HG02840 (cell line): ENCODE data around the gene LEMD1.

Source experiments
- ATAC-seq: cut with Tn5 transposase; IDR thresholded peaks from one replicate; pipeline ENCODE4 v1.9.1; 2021; ENCODE audit warnings: mild to moderate bottlenecking, moderate library complexity, moderate number of reproducible peaks; ENCODE audit not compliant: unreplicated experiment, low FRiP score

Gene LEMD1

GRCh38 chr1:205339197-205339702, 82.6 kb downstream of the LEMD1 start:
- no peak for ATAC-seq

- no peak for ATAC-seq
These were observed 83.8 kb downstream of the LEMD1 start for GRCh38 chr1:205338011-205338410.

DNA sequence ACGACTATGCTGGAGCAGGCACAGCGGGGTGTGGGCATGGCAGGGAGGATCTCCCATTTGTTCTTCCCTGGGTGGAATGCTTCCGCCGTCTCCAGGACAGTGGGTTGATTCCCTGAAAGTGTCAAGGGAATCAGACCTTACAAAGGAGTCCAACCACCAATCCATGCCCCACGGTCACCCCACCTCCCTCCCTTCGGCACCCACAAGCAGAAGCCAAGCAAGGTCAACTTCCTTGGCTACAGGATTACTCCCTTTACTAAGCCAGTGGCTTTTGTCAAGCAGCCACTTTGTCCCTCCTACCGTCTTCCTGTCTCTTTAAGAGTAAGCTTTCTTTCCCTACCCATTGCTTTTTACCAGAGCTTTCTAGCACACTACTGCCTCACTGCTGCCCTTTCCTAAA, 84.4 kb downstream of the LEMD1 start:
- ATAC-seq, result no peak

DNA sequence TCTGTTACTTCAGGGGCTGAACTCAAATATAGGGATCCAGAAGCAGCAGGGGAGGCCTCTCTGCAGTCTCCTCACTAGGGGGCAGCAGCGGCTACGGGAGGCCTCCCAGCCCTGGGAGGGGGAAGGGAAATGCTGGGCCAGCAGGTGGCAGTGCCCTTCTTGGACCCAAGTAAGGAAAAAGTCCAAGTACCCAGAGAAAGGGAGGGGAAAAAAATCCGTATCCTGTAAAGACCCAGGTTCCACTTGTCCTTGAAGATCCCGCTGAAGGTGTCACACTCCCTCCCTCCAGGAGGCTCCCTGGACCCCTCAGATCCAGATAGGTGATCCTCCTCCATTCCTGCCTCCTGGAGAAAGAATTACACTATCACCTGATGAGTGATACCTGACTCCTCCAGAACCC, 86.2 kb downstream of the LEMD1 start:
- ATAC-seq, result no peak

DNA sequence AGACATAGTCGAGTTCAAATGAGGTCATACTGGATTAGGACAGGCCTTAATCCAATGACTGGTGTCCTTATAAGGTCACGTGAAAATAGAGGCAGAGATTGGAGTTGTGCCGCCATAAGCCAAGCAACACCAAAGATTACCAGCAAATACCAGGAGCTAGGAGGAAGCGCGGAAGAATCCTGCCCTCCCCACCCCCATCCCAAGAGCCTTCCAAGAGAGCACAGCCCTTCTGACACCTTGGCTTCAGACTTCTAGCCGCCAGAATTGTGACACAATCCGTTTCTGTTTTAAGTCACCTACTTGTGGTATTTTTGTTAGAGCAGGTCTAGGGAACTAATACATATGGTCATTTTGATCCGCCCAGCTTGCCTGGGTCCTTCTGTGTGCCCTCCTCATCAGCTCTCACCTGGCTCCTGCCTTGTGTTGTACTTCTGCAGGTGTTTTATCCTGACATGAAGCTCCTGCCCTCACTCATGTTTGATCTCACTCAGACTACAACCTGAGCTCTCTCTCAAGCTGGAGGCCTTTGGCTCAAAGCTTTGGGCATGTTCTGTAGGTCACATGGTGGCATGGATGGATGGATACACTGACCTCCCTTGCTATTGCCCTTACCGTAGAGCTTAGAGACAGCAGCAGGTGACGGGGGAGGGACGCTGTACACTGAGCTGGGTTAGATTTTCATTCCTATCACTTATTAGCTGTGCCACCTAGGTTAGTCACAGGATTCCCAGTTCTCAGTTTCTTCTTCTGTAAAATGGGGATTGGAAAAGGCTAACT, 89.7 kb downstream of the LEMD1 start:
- ATAC-seq, result no peak
